HL-60 (cell line): Measurements from ENCODE around the gene RMDN2.

ENCODE experiments used
- DNase-seq, 2 experiments: peaks; one replicate each; pipeline ENCODE4 v3.0.0-alpha.2; 2010 to 2020; ENCODE audit warnings: low read depth in 1 of 2, low spot score in 1 of 2
- H3K27ac ChIP-seq: fragments of 250-450 bp; sonication (Bioruptor Pico); replicated peaks from 2 replicates; pipeline ENCODE4 v1.5.1; 2020; ENCODE audit warnings: mild to moderate bottlenecking, moderate library complexity
- H3K27me3 ChIP-seq: fragments of 250-450 bp; sonication (Bioruptor Pico); 2 replicates; pipeline ENCODE4 v1.5.1; 2021; ENCODE audit warnings: mild to moderate bottlenecking, moderate library complexity; ENCODE audit not compliant: insufficient read depth, poor library complexity, severe bottlenecking
- H3K4me3 ChIP-seq: replicated peaks from 2 replicates; pipeline ENCODE4 v1.5.1; 2011; ENCODE audit warnings: mild to moderate bottlenecking, control low read depth, low read length; ENCODE audit not compliant: insufficient read depth
- CTCF ChIP-seq: IDR thresholded peaks from one replicate; pipeline ENCODE4 v1.5.1; 2011; ENCODE audit warnings: low read length, control low read depth, inconsistent platforms; ENCODE audit not compliant: insufficient read depth
- GABPA ChIP-seq: IDR thresholded peaks from 2 replicates; pipeline ENCODE4 v1.6.1; 2012; ENCODE audit warnings: low read depth
- POLR2AphosphoS5 ChIP-seq: IDR thresholded peaks from 2 replicates; pipeline ENCODE4 v1.6.1; 2012; ENCODE audit warnings: low read depth
- REST ChIP-seq: IDR thresholded peaks from 2 replicates; pipeline ENCODE4 v1.6.1; 2012; ENCODE audit warnings: low read depth; ENCODE audit not compliant: insufficient replicate concordance
- SPI1 ChIP-seq: IDR thresholded peaks from 2 replicates; pipeline ENCODE4 v1.6.1; 2012; ENCODE audit warnings: low read depth, mild to moderate bottlenecking, borderline replicate concordance

Gene RMDN2

GRCh38 chr2:38029512-38029911 lies 104.4 kb downstream of the RMDN2 start:
- TF ChIP-seq REST (no peak), SPI1 (no peak), GABPA (no peak), CTCF (no peak)
- no peak overlapping the region for H3K4me3 ChIP-seq

GRCh38 chr2:38030635-38031355 lies 105.7 kb downstream of the RMDN2 start:
- TF ChIP-seq CTCF, result no peak
- TF ChIP-seq POLR2AphosphoS5, result no peak
- TF ChIP-seq SPI1, result no peak
- no peaks in the 10 kb centered on the region for H3K27me3 ChIP-seq
- no peak for DNase-seq
- H3K27ac ChIP-seq, result no peak overlapping the region
- H3K4me3 ChIP-seq, result no peak overlapping the region

More at GRCh38 chr2:38029512-38029911, 104.4 kb downstream of the RMDN2 start:
- no peak for DNase-seq
- no peaks in the 10 kb centered on the region for H3K27me3 ChIP-seq
- H3K27ac ChIP-seq, result no peak overlapping the region

GRCh38 chr2:38032946-38033345 lies 107.9 kb downstream of the RMDN2 start:
- Histone ChIP-seq H3K27me3 (no peaks in the 10 kb centered on the region), H3K4me3 (no peak overlapping the region), H3K27ac (no peak overlapping the region)
- TF ChIP-seq SPI1, result no peak
- no peak for TF ChIP-seq REST
- TF ChIP-seq CTCF, result no peak
- TF ChIP-seq POLR2AphosphoS5, result no peak
- TF ChIP-seq GABPA, result no peak
- DNase-seq, result no peak

- Histone ChIP-seq H3K4me3 (no peak overlapping the region), H3K27ac (no peak overlapping the region), H3K27me3 (no peaks in the 10 kb centered on the region)
- TF ChIP-seq CTCF (no peak), GABPA (no peak), REST (no peak), SPI1 (no peak), POLR2AphosphoS5 (no peak)
- no peak for DNase-seq
Measured at GRCh38 chr2:38033646-38034045, 108.6 kb downstream of the RMDN2 start.
